ENCODE measurements around the gene AP5B1. TPM values are rescaled to one million over a fixed set of nuclear protein-coding genes. Genes with fewer than 3 reads are reported as not detected.

Gene AP5B1
- total and polyA plus RNA-seq, 9 of the 15 experiments (the other 6 are each of a cell fraction or from before 2014, with no cell fraction given), result 0.51 to 24.2 (median 5.1) TPM

- TF ChIP-seq, protein P1, sequence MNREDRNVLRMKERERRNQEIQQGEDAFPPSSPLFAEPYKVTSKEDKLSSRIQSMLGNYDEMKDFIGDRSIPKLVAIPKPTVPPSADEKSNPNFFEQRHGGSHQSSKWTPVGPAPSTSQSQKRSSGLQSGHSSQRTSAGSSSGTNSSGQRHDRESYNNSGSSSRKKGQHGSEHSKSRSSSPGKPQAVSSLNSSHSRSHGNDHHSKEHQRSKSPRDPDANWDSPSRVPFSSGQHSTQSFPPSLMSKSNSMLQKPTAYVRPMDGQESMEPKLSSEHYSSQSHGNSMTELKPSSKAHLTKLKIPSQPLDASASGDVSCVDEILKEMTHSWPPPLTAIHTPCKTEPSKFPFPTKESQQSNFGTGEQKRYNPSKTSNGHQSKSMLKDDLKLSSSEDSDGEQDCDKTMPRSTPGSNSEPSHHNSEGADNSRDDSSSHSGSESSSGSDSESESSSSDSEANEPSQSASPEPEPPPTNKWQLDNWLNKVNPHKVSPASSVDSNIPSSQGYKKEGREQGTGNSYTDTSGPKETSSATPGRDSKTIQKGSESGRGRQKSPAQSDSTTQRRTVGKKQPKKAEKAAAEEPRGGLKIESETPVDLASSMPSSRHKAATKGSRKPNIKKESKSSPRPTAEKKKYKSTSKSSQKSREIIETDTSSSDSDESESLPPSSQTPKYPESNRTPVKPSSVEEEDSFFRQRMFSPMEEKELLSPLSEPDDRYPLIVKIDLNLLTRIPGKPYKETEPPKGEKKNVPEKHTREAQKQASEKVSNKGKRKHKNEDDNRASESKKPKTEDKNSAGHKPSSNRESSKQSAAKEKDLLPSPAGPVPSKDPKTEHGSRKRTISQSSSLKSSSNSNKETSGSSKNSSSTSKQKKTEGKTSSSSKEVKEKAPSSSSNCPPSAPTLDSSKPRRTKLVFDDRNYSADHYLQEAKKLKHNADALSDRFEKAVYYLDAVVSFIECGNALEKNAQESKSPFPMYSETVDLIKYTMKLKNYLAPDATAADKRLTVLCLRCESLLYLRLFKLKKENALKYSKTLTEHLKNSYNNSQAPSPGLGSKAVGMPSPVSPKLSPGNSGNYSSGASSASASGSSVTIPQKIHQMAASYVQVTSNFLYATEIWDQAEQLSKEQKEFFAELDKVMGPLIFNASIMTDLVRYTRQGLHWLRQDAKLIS (CRISPR knock-in tag; IDR thresholded peaks at IDR 0.05), result no peak
- TF ChIP-seq SMARCA4 (IDR thresholded peaks at IDR 0.05) (no peak), MITF (IDR thresholded peaks at IDR 0.05) (no peak), CGGBP1 (CRISPR knock-in tag; IDR thresholded peaks at IDR 0.05) (no peak), SMC3 (conservative IDR thresholded peaks at IDR 0.05; ENCODE audit: insufficient read depth, low read depth, low read length) (peak; percentile 35; the same call in 1 of the 2 replicates)
Observed at GRCh38 chr11:65744026-65744698, 36.6 kb downstream of the AP5B1 start (continued).
